Upper lobe of left lung (tissue), 6 donors: ENCODE data around the gene ADAMTS3. TPM values are rescaled to one million over a fixed set of nuclear protein-coding genes. Genes with fewer than 3 reads are reported as not detected.

Experiments
- ATAC-seq, 2 donors: fragments of 200-7000 bp; cut with Tn5 transposase; one replicate each; pipeline ENCODE4 v1.9.1; 2022; ENCODE audit warnings: mild to moderate bottlenecking in 2 of 2, moderate library complexity in 2 of 2; ENCODE audit not compliant: low FRiP score in 2 of 2
- DNase-seq, 2 donors: peaks; one replicate each; pipeline ENCODE4 v3.0.0-alpha.2; 2019 to 2020
- H3K27ac ChIP-seq, 4 donors: fragments of 200-600 bp; sonication (generic); one replicate each; pipeline ENCODE4 v1.5.1; 2016 to 2019
- H3K27me3 ChIP-seq, 4 donors: fragments of 200-600 bp; sonication (generic); one replicate each; pipeline ENCODE4 v1.5.1; 2017 to 2019
- H3K36me3 ChIP-seq, 4 donors: fragments of 200-600 bp; sonication (generic); one replicate each; pipeline ENCODE4 v1.5.1; 2016 to 2019
- H3K4me1 ChIP-seq, 4 donors: fragments of 200-600 bp; sonication (generic); one replicate each; pipeline ENCODE4 v1.5.1; 2018 to 2019
- H3K4me3 ChIP-seq, 4 donors: fragments of 200-600 bp; sonication (generic); one replicate each; pipeline ENCODE4 v1.5.1; 2017 to 2019; ENCODE audit warnings: mild to moderate bottlenecking in 2 of 4, moderate library complexity in 1 of 4
- H3K9me3 ChIP-seq, 4 donors: fragments of 200-600 bp; sonication (generic); one replicate each; pipeline ENCODE4 v1.5.1; 2018 to 2019
- EP300 ChIP-seq, 4 donors: sonication (generic); formaldehyde crosslinking; IDR thresholded peaks; one replicate each; pipeline ENCODE4 v1.5.1; 2017; ENCODE audit warnings: antibody characterized with exemption in 4 of 4, control low read depth in 2 of 4
- POLR2A ChIP-seq, 4 donors: fragments of 450-650 bp; IDR thresholded peaks; one replicate each; pipeline ENCODE4 v1.5.1; 2016 to 2017; ENCODE audit warnings: antibody characterized with exemption in 4 of 4, mild to moderate bottlenecking in 2 of 4
- POLR2AphosphoS5 ChIP-seq, 2 donors: sonication (generic); formaldehyde crosslinking; IDR thresholded peaks; one replicate each; pipeline ENCODE4 v1.5.1; 2017; ENCODE audit warnings: antibody characterized with exemption in 2 of 2
- WGBS, 2 donors: methylation state at CpG; one replicate each; pipeline ENCODE4 v1.1.5; 2017 to 2018; 5-methylcytosine and 5-hydroxymethylcytosine counted together
- total RNA-seq, 6 donors: library from RNA; depleted of rRNA in 4 of 6; stranded (reverse); fragments of >200 nt in 4 of 6; gene quantifications; one replicate each; pipeline versions ENCODE4 v1.1.0 to v1.2.1, GENCODE V29; 2016 to 2021
- TF ChIP-seq, protein P1 (sequence below), 6 experiments: fragments of 450-650 bp in 4 of 6; fragments of 200-600 bp in 2 of 6; sonication (generic) in 2 of 6; IDR thresholded peaks; one replicate each; pipeline ENCODE4 v1.5.1; 2016 to 2019; ENCODE audit warnings: antibody characterized with exemption in 6 of 6
- donor health status: DM: no; HTN: no; CAD: no; lungs with moderate emphysema.
- donor health status: DM: no; HTN: yes; CAD: no; lungs with severe emphysema.

Gene ADAMTS3
- total RNA-seq, 6 donors from 2014 or later = 1.0 to 5.2 (median 2.3) TPM

GRCh38 chr4:72360075-72360474 is 208.9 kb downstream of the ADAMTS3 start:
- H3K36me3 ChIP-seq = no peaks in the 10 kb centered on the region
- no peak for ATAC-seq
- H3K27me3 ChIP-seq = no peaks in the 10 kb centered on the region
- WGBS, 2 donors = 87 to 88% methylated on average over 6 of the region's 6 CpGs
- no peaks in the 10 kb centered on the region for H3K4me1 ChIP-seq
- TF ChIP-seq POLR2AphosphoS5 (IDR thresholded peaks at IDR 0.05) (no peak), EP300 (IDR thresholded peaks at IDR 0.05) (no peak), POLR2A (IDR thresholded peaks at IDR 0.05) (no peak)
- TF ChIP-seq, protein P1, sequence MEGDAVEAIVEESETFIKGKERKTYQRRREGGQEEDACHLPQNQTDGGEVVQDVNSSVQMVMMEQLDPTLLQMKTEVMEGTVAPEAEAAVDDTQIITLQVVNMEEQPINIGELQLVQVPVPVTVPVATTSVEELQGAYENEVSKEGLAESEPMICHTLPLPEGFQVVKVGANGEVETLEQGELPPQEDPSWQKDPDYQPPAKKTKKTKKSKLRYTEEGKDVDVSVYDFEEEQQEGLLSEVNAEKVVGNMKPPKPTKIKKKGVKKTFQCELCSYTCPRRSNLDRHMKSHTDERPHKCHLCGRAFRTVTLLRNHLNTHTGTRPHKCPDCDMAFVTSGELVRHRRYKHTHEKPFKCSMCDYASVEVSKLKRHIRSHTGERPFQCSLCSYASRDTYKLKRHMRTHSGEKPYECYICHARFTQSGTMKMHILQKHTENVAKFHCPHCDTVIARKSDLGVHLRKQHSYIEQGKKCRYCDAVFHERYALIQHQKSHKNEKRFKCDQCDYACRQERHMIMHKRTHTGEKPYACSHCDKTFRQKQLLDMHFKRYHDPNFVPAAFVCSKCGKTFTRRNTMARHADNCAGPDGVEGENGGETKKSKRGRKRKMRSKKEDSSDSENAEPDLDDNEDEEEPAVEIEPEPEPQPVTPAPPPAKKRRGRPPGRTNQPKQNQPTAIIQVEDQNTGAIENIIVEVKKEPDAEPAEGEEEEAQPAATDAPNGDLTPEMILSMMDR (IDR thresholded peaks at IDR 0.05) = no peak
- no peak overlapping the region for H3K27ac ChIP-seq
- H3K4me3 ChIP-seq = no peak overlapping the region
- DNase-seq = no peak
- no peaks in the 10 kb centered on the region for H3K9me3 ChIP-seq

DNA sequence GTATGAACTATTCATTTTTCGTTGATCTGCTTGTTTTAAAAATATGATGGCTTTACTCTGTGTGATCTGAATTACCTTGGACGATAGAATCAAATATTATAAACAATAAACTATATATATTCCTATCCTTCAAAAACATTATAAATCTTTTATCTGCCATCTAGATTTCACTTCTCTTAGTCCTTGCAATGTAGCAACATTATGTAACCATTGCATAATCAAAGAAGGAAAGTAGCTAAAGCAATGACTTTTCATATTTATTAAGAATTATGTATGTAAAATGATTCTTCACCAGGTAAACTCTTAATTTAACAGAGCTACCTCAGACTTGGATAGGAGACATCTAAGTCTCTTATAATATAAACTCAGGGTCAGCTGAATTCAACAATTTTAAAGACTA is 210.5 kb downstream of the ADAMTS3 start:
- no peaks in the 10 kb centered on the region for H3K27me3 ChIP-seq
- H3K4me1 ChIP-seq = no peaks in the 10 kb centered on the region
- ATAC-seq (no peak), DNase-seq (no peak)
- TF ChIP-seq, protein P1 (IDR thresholded peaks at IDR 0.05) = no peak
- TF ChIP-seq EP300 (IDR thresholded peaks at IDR 0.05) (no peak), POLR2AphosphoS5 (IDR thresholded peaks at IDR 0.05) (no peak), POLR2A (IDR thresholded peaks at IDR 0.05) (no peak)
- WGBS, 2 donors = 68 to 78% methylated on average over 2 of the region's 2 CpGs
- no peaks in the 10 kb centered on the region for H3K36me3 ChIP-seq
- H3K9me3 ChIP-seq = no peaks in the 10 kb centered on the region
- no peak overlapping the region for H3K4me3 ChIP-seq
- H3K27ac ChIP-seq = no peak overlapping the region

GRCh38 chr4:72357908-72358307 is 211.1 kb downstream of the ADAMTS3 start:
- Histone ChIP-seq H3K27ac (no peak overlapping the region), H3K4me3 (no peak overlapping the region), H3K36me3 (no peaks in the 10 kb centered on the region), H3K27me3 (no peaks in the 10 kb centered on the region), H3K9me3 (no peaks in the 10 kb centered on the region), H3K4me1 (peaks cover 0 to under 1% (median 0%) of the 10 kb centered on the region in 4 donors)
- WGBS, 2 donors = 43 to 65% methylated on average over 1 of the region's 1 CpG
- ATAC-seq = no peak
- no peak for DNase-seq
- TF ChIP-seq, protein P1 (IDR thresholded peaks at IDR 0.05) = no peak
- no peak for TF ChIP-seq POLR2AphosphoS5 (IDR thresholded peaks at IDR 0.05)
- TF ChIP-seq EP300 (IDR thresholded peaks at IDR 0.05) = no peak
- TF ChIP-seq POLR2A (IDR thresholded peaks at IDR 0.05) = no peak

GRCh38 chr4:72352711-72353110 is 216.3 kb downstream of the ADAMTS3 start:
- H3K9me3 ChIP-seq = no peaks in the 10 kb centered on the region
- H3K4me1 ChIP-seq = peaks cover 0 to 6% (median 5%) of the 10 kb centered on the region in 4 donors
- no peak overlapping the region for H3K4me3 ChIP-seq
- 38 to 39% methylated on average over 4 of the region's 4 CpGs for WGBS, 2 donors
- H3K36me3 ChIP-seq = no peaks in the 10 kb centered on the region
- no peaks in the 10 kb centered on the region for H3K27me3 ChIP-seq
- TF ChIP-seq EP300 (IDR thresholded peaks at IDR 0.05) = no peak
- TF ChIP-seq POLR2A (IDR thresholded peaks at IDR 0.05) = no peak
- TF ChIP-seq, protein P1 (IDR thresholded peaks at IDR 0.05) = no peak
- no peak for TF ChIP-seq POLR2AphosphoS5 (IDR thresholded peaks at IDR 0.05)
- no peak for DNase-seq
- ATAC-seq = no peak
- no peak overlapping the region for H3K27ac ChIP-seq

DNA sequence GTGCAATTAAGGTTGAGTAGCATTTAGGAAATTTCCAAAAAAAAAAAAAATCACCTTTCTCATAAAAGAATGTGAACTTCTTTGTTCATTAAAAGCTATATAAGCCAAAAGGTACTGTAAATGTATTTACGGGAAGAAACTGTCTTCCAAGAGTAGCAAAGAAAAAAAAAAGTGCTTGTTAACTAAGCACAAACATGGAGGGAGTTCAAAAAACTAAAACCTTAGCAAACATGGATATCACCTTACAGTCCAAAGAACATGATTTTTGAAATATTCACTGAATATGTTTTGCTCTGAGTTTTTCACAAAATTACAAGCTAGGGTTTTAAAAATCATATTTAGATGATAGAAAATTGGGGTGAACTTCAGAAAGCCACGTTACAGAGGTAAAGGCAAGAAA is 217.5 kb downstream of the ADAMTS3 start:
- Histone ChIP-seq H3K36me3 (no peaks in the 10 kb centered on the region), H3K27ac (no peak overlapping the region), H3K4me3 (no peak overlapping the region), H3K4me1 (peaks cover 0 to 6% (median 5%) of the 10 kb centered on the region in 4 donors), H3K27me3 (no peaks in the 10 kb centered on the region), H3K9me3 (no peaks in the 10 kb centered on the region)
- DNase-seq = no peak
- WGBS, 2 donors = 64 to 73% methylated on average over 2 of the region's 2 CpGs
- no peak for ATAC-seq
- TF ChIP-seq, protein P1 (IDR thresholded peaks at IDR 0.05) = no peak
- TF ChIP-seq POLR2A (IDR thresholded peaks at IDR 0.05) (no peak), EP300 (IDR thresholded peaks at IDR 0.05) (no peak), POLR2AphosphoS5 (IDR thresholded peaks at IDR 0.05) (no peak)
